ENCODE results near the gene LOXL4.

LOXL4 gene

DNA sequence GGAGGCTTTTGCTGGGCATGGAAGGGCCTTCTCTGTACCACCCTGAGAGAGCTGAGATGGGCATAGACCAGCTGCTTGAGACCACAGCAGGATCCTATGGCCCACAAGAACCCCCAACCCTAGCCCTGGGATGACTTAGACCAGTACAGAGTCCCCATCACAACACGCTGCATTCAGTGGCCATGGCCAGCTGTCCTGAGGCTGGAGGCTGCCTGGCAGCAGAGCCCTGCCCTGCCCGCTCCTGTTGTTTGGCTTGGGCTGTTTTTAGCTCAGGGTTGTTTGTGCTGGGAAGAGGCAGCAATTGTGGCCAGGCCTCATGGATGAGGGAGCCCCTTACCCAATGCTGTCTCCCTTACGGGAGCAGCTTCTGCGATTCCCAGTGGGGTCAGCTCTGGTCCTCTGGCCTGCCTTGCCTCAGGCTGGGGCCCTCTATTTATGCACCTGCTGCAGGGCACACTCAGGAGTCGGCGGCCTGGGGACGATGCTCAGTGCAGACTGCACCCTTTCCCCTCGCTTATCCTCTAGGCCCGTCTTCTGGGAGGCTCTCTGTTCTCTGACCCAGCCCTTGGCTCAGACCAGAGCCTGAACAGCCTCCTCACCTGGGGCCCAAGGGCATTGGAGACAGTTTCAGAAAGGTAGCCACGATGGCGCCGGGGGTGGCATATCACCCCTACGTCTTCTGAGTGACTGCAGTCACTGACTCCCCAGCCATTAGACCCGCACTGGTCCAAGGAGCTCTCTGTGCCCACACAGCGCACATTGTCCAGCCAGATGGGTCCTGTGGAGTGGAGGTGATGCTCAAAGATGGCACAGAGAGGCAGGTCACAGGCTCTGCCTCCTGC lies 6.3 kb downstream of the LOXL4 start:
- DNase-seq, result no peak
- H3K36me3 ChIP-seq (replicated peaks), result no peaks in the 10 kb centered on the region
- no peak overlapping the region for H3K4me3 ChIP-seq (ENCODE audit: low read depth, low read length)
- H3K27ac ChIP-seq, result no peak overlapping the region
- no peaks in the 10 kb centered on the region for H3K27me3 ChIP-seq (replicated peaks)
- in situ Hi-C loops (cut with HindIII; ENCODE audit: low pct_ligation_motif_present, low sequenced_read_pairs), result no loop called here
- TF ChIP-seq, protein P1, sequence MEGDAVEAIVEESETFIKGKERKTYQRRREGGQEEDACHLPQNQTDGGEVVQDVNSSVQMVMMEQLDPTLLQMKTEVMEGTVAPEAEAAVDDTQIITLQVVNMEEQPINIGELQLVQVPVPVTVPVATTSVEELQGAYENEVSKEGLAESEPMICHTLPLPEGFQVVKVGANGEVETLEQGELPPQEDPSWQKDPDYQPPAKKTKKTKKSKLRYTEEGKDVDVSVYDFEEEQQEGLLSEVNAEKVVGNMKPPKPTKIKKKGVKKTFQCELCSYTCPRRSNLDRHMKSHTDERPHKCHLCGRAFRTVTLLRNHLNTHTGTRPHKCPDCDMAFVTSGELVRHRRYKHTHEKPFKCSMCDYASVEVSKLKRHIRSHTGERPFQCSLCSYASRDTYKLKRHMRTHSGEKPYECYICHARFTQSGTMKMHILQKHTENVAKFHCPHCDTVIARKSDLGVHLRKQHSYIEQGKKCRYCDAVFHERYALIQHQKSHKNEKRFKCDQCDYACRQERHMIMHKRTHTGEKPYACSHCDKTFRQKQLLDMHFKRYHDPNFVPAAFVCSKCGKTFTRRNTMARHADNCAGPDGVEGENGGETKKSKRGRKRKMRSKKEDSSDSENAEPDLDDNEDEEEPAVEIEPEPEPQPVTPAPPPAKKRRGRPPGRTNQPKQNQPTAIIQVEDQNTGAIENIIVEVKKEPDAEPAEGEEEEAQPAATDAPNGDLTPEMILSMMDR (IDR thresholded peaks at IDR 0.05; ENCODE audit: low read depth, low read length, missing control alignments), result no peak

DNA sequence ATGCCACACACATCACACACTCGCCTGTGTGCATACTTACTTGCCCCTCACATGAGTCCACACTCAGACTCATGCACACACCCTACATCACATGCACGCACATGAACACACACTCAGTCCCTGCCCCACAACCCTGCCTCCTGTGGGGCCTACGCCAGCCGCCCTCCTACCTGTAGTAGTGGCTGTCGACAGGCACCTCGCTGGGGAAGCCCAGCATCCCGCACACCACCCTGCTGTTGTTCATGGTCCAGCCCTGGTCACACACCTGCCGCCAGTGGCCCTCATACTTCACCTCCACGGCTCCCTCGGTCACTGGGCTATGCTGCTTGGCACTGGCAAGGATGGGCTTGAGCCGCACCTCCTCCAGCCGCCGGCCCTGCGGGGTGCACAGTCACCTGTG lies 7.2 kb downstream of the LOXL4 start:
- no peak overlapping the region for H3K27ac ChIP-seq
- H3K4me3 ChIP-seq (ENCODE audit: low read depth, low read length), result no peak overlapping the region
- TF ChIP-seq, protein P1 (IDR thresholded peaks at IDR 0.05; ENCODE audit: low read depth, low read length, missing control alignments), result no peak
- in situ Hi-C loops (cut with HindIII; ENCODE audit: low pct_ligation_motif_present, low sequenced_read_pairs), result no loop called here
- no peaks in the 10 kb centered on the region for H3K27me3 ChIP-seq (replicated peaks)
- no peak for DNase-seq
- no peaks in the 10 kb centered on the region for H3K36me3 ChIP-seq (replicated peaks)

DNA sequence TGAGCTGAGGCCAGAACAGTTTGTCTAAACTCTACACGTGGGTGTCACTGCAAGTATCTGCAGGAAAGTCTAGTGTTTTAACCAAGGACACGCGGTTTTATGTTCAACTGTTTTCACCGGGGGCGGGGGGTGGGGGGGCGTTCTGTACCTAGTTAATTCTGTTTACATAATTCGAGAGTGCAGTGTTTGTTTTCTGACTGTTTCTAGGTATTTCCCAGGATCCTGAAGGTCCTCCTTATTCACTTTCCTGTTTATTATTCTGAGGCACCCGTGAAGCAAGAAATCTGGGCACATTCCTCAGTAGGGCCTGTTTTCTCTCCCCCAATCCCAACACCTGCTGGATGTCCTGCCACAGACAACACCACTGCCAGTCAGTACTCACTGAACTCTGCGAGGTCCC lies 7.6 kb downstream of the LOXL4 start:
- Histone ChIP-seq H3K27me3 (replicated peaks) (no peaks in the 10 kb centered on the region), H3K4me3 (ENCODE audit: low read depth, low read length) (no peak overlapping the region), H3K27ac (no peak overlapping the region), H3K36me3 (replicated peaks) (no peaks in the 10 kb centered on the region)
- TF ChIP-seq, protein P1 (IDR thresholded peaks at IDR 0.05; ENCODE audit: low read depth, low read length, missing control alignments), result no peak
- DNase-seq, result no peak
- in situ Hi-C loops (cut with HindIII; ENCODE audit: low pct_ligation_motif_present, low sequenced_read_pairs), result no loop called here

DNA sequence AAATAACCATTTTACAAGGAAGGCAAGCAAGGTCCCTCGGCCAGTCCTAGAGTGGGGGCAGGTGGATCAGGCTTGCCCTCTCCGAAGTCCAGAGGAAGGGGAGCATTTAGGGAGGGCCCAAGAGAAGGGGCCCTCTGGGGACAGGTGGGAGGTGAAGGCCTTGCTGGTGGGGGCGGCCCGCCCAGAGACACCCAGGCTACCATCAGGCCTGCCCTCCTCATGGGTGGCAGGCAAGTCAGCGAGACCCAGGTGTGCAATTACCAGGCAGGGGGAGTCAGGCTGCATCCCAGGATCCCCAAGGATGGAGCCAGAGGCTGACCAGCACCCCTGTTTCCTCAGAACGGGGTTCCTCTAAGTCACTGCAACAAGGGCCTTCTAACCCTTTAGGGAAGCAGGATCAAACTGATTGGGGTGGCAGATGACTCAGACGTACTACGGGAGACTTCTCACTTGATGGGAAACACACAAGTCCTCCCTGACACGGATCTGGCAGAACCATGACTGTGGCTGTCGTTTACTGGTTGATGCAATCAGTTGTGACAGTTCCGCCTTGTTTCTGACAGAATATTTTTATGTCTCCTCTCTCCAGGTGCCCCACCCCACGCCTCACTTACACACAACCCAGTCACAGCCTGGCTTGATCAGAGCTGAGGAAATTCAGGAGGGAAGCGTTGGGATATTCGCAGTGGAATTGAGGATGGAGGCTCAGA lies 8.2 kb downstream of the LOXL4 start:
- in situ Hi-C loops (cut with HindIII; ENCODE audit: low pct_ligation_motif_present, low sequenced_read_pairs), result no loop called here
- H3K36me3 ChIP-seq (replicated peaks), result no peaks in the 10 kb centered on the region

DNA sequence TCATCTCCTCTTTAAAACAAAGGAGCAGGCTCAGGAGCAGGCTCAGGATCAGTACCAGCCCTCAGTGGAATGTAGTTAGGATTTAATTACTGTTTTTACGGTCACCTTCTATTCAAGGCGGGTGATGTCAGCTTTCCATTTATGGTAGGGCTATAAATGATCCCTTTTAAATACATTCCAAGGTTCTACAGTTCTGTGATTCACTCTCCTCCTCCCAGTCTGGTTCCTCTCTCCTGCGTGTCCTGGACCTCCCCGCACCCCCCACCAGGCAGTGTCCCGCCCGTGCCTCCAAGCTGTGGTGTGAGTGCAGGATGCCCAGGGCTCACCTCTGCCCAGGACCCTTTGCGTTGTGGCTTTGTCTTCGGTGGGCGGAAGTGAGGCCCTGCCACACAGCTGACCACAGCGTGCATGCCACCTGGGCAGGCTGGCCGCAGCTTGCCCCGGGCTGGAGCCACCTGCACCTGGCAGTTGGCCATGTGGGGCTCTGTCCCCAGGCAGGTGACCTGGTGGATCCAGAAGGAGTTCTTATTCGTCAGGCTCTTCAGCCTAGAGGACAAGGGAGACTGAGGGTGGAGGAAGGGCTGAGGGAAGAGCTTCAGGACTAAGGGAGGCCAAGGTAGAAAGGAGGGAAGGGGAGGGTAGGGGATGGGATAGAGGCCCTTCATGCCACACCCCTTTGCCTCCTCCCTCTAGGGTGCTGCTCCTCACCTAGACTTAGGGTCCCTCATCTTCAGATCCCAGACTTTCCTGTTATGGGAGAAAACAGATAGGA lies 9.1 kb downstream of the LOXL4 start:
- TF ChIP-seq, protein P1 (IDR thresholded peaks at IDR 0.05; ENCODE audit: low read depth, low read length, missing control alignments), result no peak
- Histone ChIP-seq H3K27me3 (replicated peaks) (no peaks in the 10 kb centered on the region), H3K4me3 (ENCODE audit: low read depth, low read length) (no peak overlapping the region), H3K36me3 (replicated peaks) (no peaks in the 10 kb centered on the region), H3K27ac (no peak overlapping the region)
- in situ Hi-C loops (cut with HindIII; ENCODE audit: low pct_ligation_motif_present, low sequenced_read_pairs), result no loop called here
- no peak for DNase-seq

More for the DNA sequence above, 8.2 kb downstream of the LOXL4 start:
- no peak overlapping the region for H3K27ac ChIP-seq
- no peaks in the 10 kb centered on the region for H3K27me3 ChIP-seq (replicated peaks)
- H3K4me3 ChIP-seq (ENCODE audit: low read depth, low read length), result no peak overlapping the region
- no peak for DNase-seq
- TF ChIP-seq, protein P1 (IDR thresholded peaks at IDR 0.05; ENCODE audit: low read depth, low read length, missing control alignments), result no peak
